ENCODE results near the gene GRHL3. TPM values are rescaled to one million over a fixed set of nuclear protein-coding genes. Genes with fewer than 3 reads are reported as not detected.
"Not testable (repeated sequence)": the region's sequence is repeated elsewhere in the genome, so short reads cannot be mapped to it uniquely, and the experiment has no call there.

GRHL3 gene
- 10 to 100 TPM in 1 of 4 donors, 1 to 10 TPM in 3; 2.1 to 12.1 (median 4.9) TPM for polyA plus RNA-seq (ENCODE audit: insufficient read length in 4 of 4)

- DNase-seq (ENCODE audit: low read depth in 4 of 4, low spot score in 3 of 4) = no peak
Measured at GRCh38 chr1:24319312-24319863, at the start of gene GRHL3. Gene GRHL3, plus strand, starts transcription at chr1:24319357. Its CDS starts 195 bp downstream, at chr1:24319552.

GRCh38 chr1:24274203-24275103 lies 44.7 kb upstream of the GRHL3 start:
- not testable (repeated sequence) for DNase-seq (ENCODE audit: low read depth in 4 of 4, low spot score in 3 of 4)

- no peak for DNase-seq (ENCODE audit: low read depth in 4 of 4, low spot score in 3 of 4)
Measured at GRCh38 chr1:24275104-24275410, 44.1 kb upstream of the GRHL3 start.

- no peak for DNase-seq (ENCODE audit: low read depth in 4 of 4, low spot score in 3 of 4)
Measured at GRCh38 chr1:24275510-24275909, 43.6 kb upstream of the GRHL3 start.

GRCh38 chr1:24276791-24277190 lies 42.4 kb upstream of the GRHL3 start:
- DNase-seq (ENCODE audit: low read depth in 4 of 4, low spot score in 3 of 4) = no peak

GRCh38 chr1:24277420-24278169 lies 41.6 kb upstream of the GRHL3 start:
- no peak for DNase-seq (ENCODE audit: low read depth in 4 of 4, low spot score in 3 of 4)

GRCh38 chr1:24278726-24279125 lies 40.4 kb upstream of the GRHL3 start:
- DNase-seq (ENCODE audit: low read depth in 4 of 4, low spot score in 3 of 4) = no peak

GRCh38 chr1:24279590-24280232 lies 39.4 kb upstream of the GRHL3 start:
- no peak for DNase-seq (ENCODE audit: low read depth in 4 of 4, low spot score in 3 of 4)

GRCh38 chr1:24281591-24281990 lies 37.6 kb upstream of the GRHL3 start:
- DNase-seq (ENCODE audit: low read depth in 4 of 4, low spot score in 3 of 4) = no peak

- DNase-seq (ENCODE audit: low read depth in 4 of 4, low spot score in 3 of 4) = no peak
Measured at GRCh38 chr1:24282491-24282890, 36.7 kb upstream of the GRHL3 start.

GRCh38 chr1:24283326-24284155 lies 35.6 kb upstream of the GRHL3 start:
- no peak for DNase-seq (ENCODE audit: low read depth in 4 of 4, low spot score in 3 of 4)

GRCh38 chr1:24284156-24284471 lies 35.0 kb upstream of the GRHL3 start:
- no peak for DNase-seq (ENCODE audit: low read depth in 4 of 4, low spot score in 3 of 4)

GRCh38 chr1:24285231-24285630 lies 33.9 kb upstream of the GRHL3 start:
- no peak for DNase-seq (ENCODE audit: low read depth in 4 of 4, low spot score in 3 of 4)

- DNase-seq (ENCODE audit: low read depth in 4 of 4, low spot score in 3 of 4) = no peak
Measured at GRCh38 chr1:24286246-24287010, 32.7 kb upstream of the GRHL3 start.

GRCh38 chr1:24287779-24288178 lies 31.4 kb upstream of the GRHL3 start:
- not testable (repeated sequence) for DNase-seq (ENCODE audit: low read depth in 4 of 4, low spot score in 3 of 4)

GRCh38 chr1:24288479-24288878 lies 30.7 kb upstream of the GRHL3 start:
- no peak for DNase-seq (ENCODE audit: low read depth in 4 of 4, low spot score in 3 of 4)

- DNase-seq (ENCODE audit: low read depth in 4 of 4, low spot score in 3 of 4) = no peak
Measured at GRCh38 chr1:24289937-24290595, 29.1 kb upstream of the GRHL3 start.

- no peak for DNase-seq (ENCODE audit: low read depth in 4 of 4, low spot score in 3 of 4)
Measured at GRCh38 chr1:24290933-24291487, 28.1 kb upstream of the GRHL3 start.

GRCh38 chr1:24292103-24292502 lies 27.1 kb upstream of the GRHL3 start:
- no peak for DNase-seq (ENCODE audit: low read depth in 4 of 4, low spot score in 3 of 4)
